Activated CD8-positive, alpha-beta memory T cell treated with anti-CD3 and anti-CD28 coated beads for 48 hours (primary cell): ENCODE results near the gene FCRLA.

Experiments
- DNase-seq, 3 experiments: peaks; one replicate each; pipeline ENCODE4 v3.0.0-alpha.2; 2020; ENCODE audit warnings: low read depth in 2 of 3, low spot score in 2 of 3

FCRLA gene

DNA sequence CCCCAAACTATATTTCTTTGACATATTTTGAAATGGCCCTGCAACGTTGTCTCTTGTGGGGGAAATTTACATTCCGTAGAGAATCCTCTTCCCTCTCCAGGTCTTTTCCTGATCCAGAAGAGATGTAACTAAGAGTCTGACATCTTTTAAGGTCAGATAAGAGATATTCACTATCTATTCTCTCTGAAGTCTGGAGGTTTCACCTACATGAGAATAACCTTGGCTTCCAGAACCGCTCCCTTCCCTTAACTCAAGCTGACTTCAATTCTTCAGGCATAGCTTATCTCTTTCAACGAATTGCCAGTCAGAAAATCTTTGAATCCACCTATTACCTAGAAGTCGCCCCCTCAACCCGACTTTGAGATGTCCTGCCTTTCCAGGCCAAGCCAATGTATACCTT, 24.2 kb downstream of the FCRLA start:
- no peak for DNase-seq

DNA sequence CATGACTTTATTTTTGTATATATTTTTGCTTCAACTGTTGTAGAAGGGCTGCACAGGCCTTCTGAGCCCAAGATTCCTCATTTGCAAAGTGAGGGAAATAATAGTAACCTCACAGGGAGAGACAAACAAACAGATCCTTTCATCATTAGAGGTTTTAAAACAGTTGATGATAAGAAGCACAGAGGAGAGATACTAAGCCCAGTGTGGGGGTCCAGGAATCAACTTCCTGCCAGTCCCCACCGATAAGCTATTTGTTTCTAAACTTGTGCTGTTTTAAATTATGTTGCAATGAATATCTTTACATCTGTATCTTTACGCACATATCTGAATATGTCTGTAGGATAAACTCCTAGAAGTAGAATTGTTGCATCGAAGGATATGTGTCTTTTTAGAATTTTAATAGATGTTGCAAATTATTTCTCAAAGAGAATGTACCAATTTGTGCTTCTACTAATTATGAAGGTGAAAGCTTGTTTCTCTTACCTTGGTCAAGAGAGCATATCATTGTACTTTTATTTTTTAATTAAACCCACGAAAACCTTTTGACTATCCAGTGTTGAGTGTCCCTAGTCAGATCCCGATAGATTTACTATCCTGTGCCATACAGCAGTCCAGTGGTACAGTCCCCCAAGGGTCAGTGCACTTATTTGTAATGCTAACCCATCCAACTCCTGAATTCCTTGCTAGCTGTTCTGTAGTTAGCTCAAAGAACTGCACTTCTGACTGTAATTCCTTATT, 25.1 kb downstream of the FCRLA start:
- DNase-seq: no peak

DNA sequence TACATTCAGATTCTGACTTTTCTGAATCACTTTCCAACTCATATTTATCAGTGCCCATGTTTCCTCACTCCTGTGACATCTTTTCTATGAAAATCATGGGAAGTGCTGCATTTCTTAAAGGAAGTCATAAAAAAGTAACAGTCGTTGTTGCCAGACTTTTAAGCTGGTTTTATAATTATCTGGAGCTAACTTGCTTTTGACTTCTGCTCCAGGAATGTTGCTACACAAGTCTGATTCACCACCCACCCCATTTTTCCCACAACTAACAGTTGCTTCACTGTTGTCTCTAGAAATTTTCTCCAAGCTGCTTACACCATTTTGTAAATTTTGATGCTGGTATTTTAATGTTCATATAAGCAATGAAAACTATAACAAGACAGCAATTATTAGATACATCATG, 26.5 kb downstream of the FCRLA start:
- DNase-seq: no peak

DNA sequence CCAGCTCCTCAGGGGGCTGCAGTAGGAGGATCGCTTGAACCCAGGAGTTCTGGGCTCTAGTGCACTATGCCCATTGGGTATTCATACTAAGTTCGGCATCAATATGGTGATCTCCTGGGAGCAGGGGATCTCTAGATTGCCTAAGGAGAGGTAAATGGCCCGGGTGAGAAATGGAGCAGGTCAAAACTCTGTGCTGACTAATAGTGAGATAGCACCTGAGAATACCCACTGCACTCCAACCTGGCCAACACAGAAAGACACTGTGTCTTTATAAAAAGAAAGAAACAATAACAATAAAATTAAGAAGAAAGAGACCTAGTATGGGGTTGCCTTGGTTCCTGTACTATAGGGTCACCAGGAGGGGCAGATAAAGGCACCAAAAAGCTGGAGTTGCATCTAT, 28.8 kb downstream of the FCRLA start:
- no peak for DNase-seq

DNA sequence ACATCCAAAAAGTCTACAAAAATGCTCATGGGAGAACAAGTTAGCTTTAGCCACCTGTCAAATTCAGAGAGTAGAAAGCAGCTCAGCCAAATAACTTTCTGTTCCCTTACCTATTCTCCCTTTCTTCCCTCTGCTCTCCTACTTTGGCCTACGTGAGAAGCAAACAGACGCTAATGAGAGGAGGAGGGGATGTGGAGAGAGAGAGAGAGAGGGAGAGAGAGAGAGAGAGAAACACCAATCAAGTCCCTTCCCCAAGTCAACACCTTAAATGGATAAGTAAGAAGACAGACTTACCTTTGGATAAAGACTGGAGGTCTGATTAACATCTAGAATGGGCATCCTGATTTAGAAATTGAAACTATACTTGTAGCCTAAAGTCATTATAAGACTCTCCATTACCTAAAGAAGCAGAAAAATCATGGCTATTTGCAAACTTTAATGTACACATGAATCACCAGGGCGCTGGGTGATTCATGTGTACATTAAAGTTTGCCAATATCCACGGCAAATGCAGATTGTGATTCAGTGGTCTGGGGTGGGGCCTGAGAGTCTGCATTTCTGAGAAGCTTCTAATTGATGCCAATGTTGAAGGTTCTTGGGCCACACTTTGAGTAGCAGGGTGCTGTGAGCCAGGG, 29.4 kb downstream of the FCRLA start:
- no peak for DNase-seq

DNA sequence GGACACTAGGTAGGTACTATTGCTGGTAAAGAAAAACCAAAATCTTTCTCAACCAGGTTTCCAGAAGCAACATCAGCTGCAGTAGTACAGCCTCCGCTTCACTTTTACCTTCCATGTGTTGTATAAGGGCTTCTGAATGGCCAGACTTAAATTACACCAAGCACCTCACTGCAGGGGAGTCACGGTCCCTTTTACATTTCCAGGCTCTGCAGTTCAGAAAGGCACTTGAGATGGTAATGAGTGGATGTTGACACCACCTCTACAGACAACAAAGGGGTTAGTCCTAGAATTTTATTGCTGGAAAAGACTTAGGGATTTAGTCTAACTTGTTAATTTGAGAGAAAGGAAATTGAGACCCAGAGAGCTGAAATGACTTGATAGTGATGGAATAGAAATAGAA, 30.6 kb downstream of the FCRLA start:
- no peak for DNase-seq

DNA sequence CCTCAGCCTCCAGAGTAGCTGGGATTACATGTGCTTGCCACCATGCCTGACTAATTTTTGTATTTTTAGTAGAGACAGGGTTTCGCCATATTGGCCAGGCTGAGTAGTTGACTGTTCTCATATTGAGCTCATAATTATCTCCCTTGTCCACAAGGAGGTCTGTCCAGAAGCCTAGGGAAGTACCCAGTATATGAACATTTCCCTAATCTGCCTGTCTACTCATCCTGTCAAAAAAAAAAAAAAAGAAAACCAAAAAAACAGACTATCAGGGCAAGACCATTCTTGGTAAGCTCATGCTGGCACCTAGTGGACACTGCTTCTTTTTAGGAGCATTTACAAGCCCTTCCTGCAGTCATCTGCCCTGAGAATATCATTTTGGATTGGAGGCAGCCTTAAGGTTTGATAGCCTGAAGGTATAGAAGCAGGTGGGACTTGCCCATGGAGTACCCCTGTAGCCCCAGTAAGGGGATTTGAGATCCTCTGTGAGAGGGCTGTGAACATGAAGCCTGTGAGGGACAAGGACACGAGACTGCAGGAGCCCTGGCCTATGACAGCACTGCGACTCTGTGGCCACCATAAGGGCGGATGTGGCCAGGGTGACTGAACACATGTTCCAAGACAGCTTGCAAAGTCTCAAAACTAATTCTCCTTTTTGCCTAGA, 31.7 kb downstream of the FCRLA start:
- peak in 1 of 3 experiments; percentile 49 for DNase-seq

DNA sequence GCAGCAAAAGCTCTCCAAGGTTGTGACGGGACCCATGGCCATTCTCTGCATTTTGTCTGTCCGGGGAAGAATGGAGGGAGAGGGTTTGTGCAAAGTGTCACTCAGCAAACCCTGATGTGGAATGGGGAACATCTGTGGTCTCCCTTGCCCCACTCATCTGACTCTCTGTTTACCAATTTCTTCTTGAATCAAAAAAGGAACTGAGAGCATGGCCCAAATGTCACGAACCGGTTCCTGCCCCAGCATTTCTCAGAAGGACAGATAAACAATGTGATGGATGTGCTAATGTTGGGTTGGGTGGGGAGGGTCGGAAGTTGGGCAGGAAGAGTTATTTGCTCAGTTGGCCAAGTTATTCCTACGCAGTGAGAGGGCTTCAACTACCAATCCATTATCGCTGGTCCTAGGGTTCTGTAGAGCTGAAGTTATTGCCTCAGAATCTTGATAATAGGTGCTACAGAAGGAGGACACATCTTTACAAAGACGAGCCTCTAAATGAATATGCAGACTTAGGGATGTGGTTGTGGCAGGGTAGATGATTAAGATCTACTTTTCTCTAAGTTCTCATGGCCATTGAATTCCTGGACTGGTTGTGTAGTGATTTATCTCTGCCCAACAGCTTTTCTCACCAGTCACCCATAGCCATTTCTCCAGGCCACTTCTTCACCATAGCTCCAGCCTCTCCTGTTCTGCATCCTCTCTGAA, 33.0 kb downstream of the FCRLA start:
- DNase-seq: no peak

DNA sequence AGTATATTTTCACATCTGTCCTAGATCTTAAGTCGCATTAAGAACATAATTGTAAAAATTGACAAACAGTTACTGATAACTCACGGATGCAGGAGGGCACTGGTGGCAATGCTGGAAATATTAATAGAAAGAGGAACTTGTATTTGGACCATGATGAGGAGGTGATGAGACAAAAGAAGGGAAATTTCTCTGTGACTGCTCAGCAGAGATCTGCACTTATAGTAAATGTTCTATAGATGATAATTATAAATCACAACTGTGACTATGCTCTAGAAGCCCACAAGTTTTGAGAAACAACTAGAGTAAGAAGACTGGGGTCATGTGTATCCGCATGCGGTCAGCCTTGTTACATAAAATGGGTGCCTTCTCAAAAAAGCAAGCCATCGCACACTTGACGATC, 33.9 kb downstream of the FCRLA start:
- no peak for DNase-seq

DNA sequence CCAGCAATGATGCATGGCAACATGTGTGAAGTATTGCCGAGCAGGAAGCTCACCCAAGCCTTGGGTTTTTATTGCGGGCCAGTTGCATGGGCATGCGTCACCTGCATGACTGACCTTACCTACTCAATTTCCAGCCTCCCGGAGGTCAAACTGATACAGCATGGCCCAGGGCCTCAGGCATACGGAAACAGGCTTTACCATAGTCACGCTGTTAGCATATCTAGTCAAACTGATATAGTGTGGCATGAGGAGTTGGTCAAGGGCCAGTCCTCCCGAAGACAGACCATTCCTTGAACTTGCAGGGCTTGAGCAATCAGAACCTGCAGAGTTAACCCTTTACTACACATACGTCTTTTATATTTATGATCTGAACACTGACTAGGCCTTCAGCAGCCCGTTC, 36.2 kb downstream of the FCRLA start:
- DNase-seq: no peak

DNA sequence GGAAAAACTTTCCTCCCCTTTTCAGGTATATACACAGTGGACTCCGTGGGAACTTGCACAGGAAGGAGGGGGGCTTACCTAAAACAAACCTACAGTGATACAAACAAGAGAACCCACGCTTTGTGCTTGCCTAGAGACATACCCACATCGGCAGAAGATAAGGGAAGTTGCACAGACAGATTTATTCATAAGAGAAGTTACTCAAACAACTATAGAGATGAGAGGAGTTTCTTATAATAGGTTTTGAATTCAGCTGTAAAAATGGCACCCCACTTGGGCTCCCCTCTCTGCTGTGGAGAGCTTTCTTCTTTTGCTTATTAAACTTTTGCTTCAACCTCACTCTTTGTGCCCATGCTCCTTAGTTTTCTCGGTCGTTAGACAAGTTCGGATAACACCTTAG, 40.8 kb downstream of the FCRLA start:
- DNase-seq: no peak

DNA sequence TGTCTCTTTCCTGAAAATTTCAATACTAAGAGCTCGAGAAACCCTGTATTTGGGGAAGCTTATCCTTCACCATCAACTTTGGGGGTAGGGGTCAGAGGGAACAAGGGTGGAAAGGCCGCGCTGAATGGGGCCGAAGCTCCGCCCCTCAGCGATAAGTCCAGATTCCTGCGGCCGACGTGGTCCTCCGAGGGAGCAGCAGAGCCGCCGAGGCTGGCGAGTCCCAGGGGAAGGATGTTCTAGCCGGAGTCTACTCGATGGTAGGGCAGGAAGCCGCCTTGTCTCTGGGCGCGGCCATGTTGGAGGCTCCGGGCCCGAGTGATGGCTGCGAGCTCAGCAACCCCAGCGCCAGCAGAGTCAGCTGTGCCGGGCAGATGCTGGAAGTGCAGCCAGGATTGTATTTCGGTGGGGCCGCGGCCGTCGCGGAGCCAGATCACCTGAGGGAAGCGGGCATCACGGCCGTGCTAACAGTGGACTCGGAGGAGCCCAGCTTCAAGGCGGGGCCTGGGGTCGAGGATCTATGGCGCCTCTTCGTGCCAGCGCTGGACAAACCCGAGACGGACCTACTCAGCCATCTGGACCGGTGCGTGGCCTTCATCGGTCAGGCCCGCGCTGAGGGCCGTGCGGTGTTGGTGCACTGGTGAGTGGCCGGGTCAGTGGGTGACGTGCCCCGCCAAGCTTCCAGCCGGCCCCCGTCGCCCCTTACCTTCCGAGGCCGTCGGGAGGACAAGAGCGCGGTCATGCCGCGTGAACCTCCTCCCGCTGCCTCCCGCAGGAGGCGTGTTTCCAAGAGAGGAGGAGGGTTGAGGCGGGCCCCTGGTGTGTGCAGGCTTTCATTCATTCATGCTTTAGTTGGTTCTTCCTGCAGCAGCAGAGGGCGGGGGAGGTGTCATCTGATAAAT, 42.7 kb downstream of the FCRLA start, which contains the start of gene DUSP12:
TSS of gene DUSP12 (plus strand) at position 278 of the 899 bp plus-strand sequence. CDS start at position 294, 16 bp downstream.
- peak; percentile 67 to 80 (median 76) for DNase-seq

DNA sequence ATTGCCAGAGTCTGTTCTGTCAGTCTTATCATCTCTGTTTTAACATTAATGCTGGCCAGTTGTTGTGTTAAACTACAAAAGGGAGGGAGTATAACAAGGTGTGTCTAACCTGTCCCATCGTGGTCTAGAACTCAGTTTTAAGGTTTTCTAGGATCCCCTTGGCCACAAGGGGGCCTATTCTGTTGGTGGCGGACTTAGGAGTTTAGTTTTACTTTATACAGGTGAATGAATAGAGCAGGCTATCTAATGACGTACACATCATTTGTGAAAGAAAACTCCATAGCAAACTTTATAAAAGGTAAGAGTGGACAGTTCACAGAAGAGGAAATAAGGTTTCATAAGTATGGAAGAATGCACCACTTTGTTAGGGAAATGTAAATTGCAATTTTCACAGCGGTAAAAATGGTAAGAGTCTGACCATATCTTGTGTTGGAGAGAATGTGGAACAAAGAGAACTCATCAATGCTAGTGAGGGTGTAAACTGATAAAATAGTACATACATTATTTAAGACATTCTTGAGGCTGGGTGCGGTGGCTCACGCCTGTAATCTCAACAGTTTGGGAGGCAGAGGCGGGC, 56.6 kb downstream of the FCRLA start:
- no peak for DNase-seq
